ENCODE measurements around the gene DPF3. TPM values are rescaled to one million over a fixed set of nuclear protein-coding genes. Genes with fewer than 3 reads are reported as not detected.

The DPF3 gene
- total RNA-seq, 1 experiment from 2014 or later, result 0.31 TPM

- Mint-ChIP-seq H3K27me3 (ENCODE audit: low read depth) (peaks cover 10% of the 10 kb centered on the region), H3K4me1 (no peaks in the 10 kb centered on the region), H3K27ac (no peak overlapping the region), H3K36me3 (no peaks in the 10 kb centered on the region), H3K4me3 (no peak overlapping the region), H3K9me3 (no peaks in the 10 kb centered on the region)
- TF ChIP-seq GRHL2 (CRISPR knock-in tag; IDR thresholded peaks at IDR 0.05; ENCODE audit: insufficient replicate concordance, severe bottlenecking) (no peak), CREB1 (CRISPR knock-in tag; IDR thresholded peaks at IDR 0.05) (no peak), ZMAT4 (CRISPR knock-in tag; IDR thresholded peaks at IDR 0.05) (no peak), HMGA2 (CRISPR knock-in tag; IDR thresholded peaks at IDR 0.05) (no peak), NR1H2 (CRISPR knock-in tag; IDR thresholded peaks at IDR 0.05) (no peak), ATF1 (CRISPR knock-in tag; IDR thresholded peaks at IDR 0.05) (no peak), ERG (CRISPR knock-in tag; IDR thresholded peaks at IDR 0.05) (no peak), ZNF219 (CRISPR knock-in tag; IDR thresholded peaks at IDR 0.05; ENCODE audit: borderline replicate concordance) (no peak), JAZF1 (CRISPR knock-in tag; IDR thresholded peaks at IDR 0.05) (no peak), E2F4 (CRISPR knock-in tag; IDR thresholded peaks at IDR 0.05; ENCODE audit: borderline replicate concordance, low read depth) (no peak), ZNF671 (CRISPR knock-in tag; IDR thresholded peaks at IDR 0.05) (no peak), SP1 (CRISPR knock-in tag; conservative IDR thresholded peaks at IDR 0.05) (no peak), ZNF138 (CRISPR knock-in tag; conservative IDR thresholded peaks at IDR 0.05) (no peak), HMGXB4 (CRISPR knock-in tag; IDR thresholded peaks at IDR 0.05) (no peak), ARID4B (CRISPR knock-in tag; IDR thresholded peaks at IDR 0.05; ENCODE audit: borderline replicate concordance) (no peak), CBFB (CRISPR knock-in tag; IDR thresholded peaks at IDR 0.05; ENCODE audit: low read depth) (no peak), ZNF121 (CRISPR knock-in tag; IDR thresholded peaks at IDR 0.05) (no peak), ZNF317 (CRISPR knock-in tag; IDR thresholded peaks at IDR 0.05; ENCODE audit: borderline replicate concordance, low read depth) (no peak), ZNF532 (CRISPR knock-in tag; IDR thresholded peaks at IDR 0.05; ENCODE audit: borderline replicate concordance) (no peak), PREB (CRISPR knock-in tag; IDR thresholded peaks at IDR 0.05; ENCODE audit: borderline replicate concordance) (no peak)
- DNase-seq (ENCODE audit: low spot score) (no peak), ATAC-seq (peak; percentile 46; the same call in 1 of the 2 replicates)
- ChIA-PET POLR2A (no interaction called here), CTCF (interaction anchor here (1.0 to 2.5 kb wide), 5 partner anchors 15 to 406 kb away, joined by 3 to 10 read pairs (median 6); no protein-coding TSS in a partner anchor)
These were observed 26.1 kb upstream of the DPF3 start for GRCh38 chr14:72920008-72920407.
